Measurements from ENCODE around the gene CXCL14. TPM values are rescaled to one million over a fixed set of nuclear protein-coding genes. Genes with fewer than 3 reads are reported as not detected.

CXCL14 gene
- total RNA-seq, 1 experiment from 2014 or later = not detected

GRCh38 chr5:135549413-135549812 is 29.4 kb downstream of the CXCL14 start:
- no peaks in the 10 kb centered on the region for H3K9me3 ChIP-seq (ENCODE audit: control insufficient read depth, insufficient read depth, low read depth, low read length)
- CTCF ChIA-PET = interaction anchor here (0.6 to 4.8 kb wide), 5 partner anchors 12 to 500 kb away, joined by 3 to 40 read pairs (median 3); no protein-coding TSS in a partner anchor
- no peaks in the 10 kb centered on the region for H3K36me3 ChIP-seq (ENCODE audit: control insufficient read depth, insufficient read depth, low read length)
- DNase-seq (ENCODE audit: low read depth, low spot score) = no peak
- ATAC-seq = no peak
- POLR2A ChIA-PET = interaction anchor here (0.8 kb wide), 1 partner anchor 89 kb away, joined by 15 read pairs; no protein-coding TSS in a partner anchor
- BruUV-seq (replicated peaks) = no TSS peak
- in situ Hi-C loops (cut with HindIII; ENCODE audit: low pct_unique_long_range_greater_than_20kb, low sequenced_read_pairs) (no loop called here), intact Hi-C loops (cut with micrococcal nuclease; ENCODE audit: unreplicated experiment) (no loop called here)
- H3K4me3 ChIP-seq (ENCODE audit: low read depth in 2 of 2, low read length in 2 of 2) = no peak overlapping the region
- H3K27ac ChIP-seq (ENCODE audit: low read length) = no peak overlapping the region
- no peaks in the 10 kb centered on the region for H3K4me1 ChIP-seq (ENCODE audit: control insufficient read depth, insufficient read depth, low read length)
- TF ChIP-seq SIN3A (IDR thresholded peaks at IDR 0.05; ENCODE audit: borderline replicate concordance, insufficient read depth, low read depth, low read length) (no peak), TCF7L2 (IDR thresholded peaks at IDR 0.05; ENCODE audit: low read depth, low read length) (no peak), POLR2AphosphoS5 (IDR thresholded peaks at IDR 0.05; ENCODE audit: low read depth, low read length) (no peak), CTCF (IDR thresholded peaks at IDR 0.05) (no peak), REST (IDR thresholded peaks at IDR 0.05; ENCODE audit: insufficient read depth in 1 of 2, low read depth in 2 of 2, low read length in 1 of 2) (no peak)
- peaks cover 11% of the 10 kb centered on the region for H3K27me3 ChIP-seq (ENCODE audit: control insufficient read depth, insufficient read depth, low read length)

GRCh38 chr5:135547590-135548254 is 31.1 kb downstream of the CXCL14 start:
- TF ChIP-seq CTCF (IDR thresholded peaks at IDR 0.05) (no peak), SIN3A (IDR thresholded peaks at IDR 0.05; ENCODE audit: borderline replicate concordance, insufficient read depth, low read depth, low read length) (no peak), POLR2AphosphoS5 (IDR thresholded peaks at IDR 0.05; ENCODE audit: low read depth, low read length) (no peak), REST (IDR thresholded peaks at IDR 0.05; ENCODE audit: insufficient read depth in 1 of 2, low read depth in 2 of 2, low read length in 1 of 2) (no peak), TCF7L2 (IDR thresholded peaks at IDR 0.05; ENCODE audit: low read depth, low read length) (no peak)
- Histone ChIP-seq H3K27ac (ENCODE audit: low read length) (no peak overlapping the region), H3K36me3 (ENCODE audit: control insufficient read depth, insufficient read depth, low read length) (no peaks in the 10 kb centered on the region), H3K9me3 (ENCODE audit: control insufficient read depth, insufficient read depth, low read depth, low read length) (no peaks in the 10 kb centered on the region), H3K4me3 (ENCODE audit: low read depth in 2 of 2, low read length in 2 of 2) (no peak overlapping the region), H3K4me1 (ENCODE audit: control insufficient read depth, insufficient read depth, low read length) (no peaks in the 10 kb centered on the region; the same call in 1 of the 2 replicates), H3K27me3 (ENCODE audit: control insufficient read depth, insufficient read depth, low read length) (peaks cover 19% of the 10 kb centered on the region)
- intact Hi-C loops (cut with micrococcal nuclease; ENCODE audit: unreplicated experiment) (no loop called here), in situ Hi-C loops (cut with HindIII; ENCODE audit: low pct_unique_long_range_greater_than_20kb, low sequenced_read_pairs) (no loop called here)
- ChIA-PET POLR2A (no interaction called here), CTCF (no interaction called here)
- DNase-seq (ENCODE audit: low read depth, low spot score) (no peak), ATAC-seq (no peak)
- no TSS peak for BruUV-seq (replicated peaks)

All from Panc1 (cell line).